NCI-H524 (cell line): ENCODE results near the gene CABP4.
"Not testable (repeated sequence)": the region's sequence is repeated elsewhere in the genome, so short reads cannot be mapped to it uniquely, and the experiment has no call there.

Source experiments
- DNase-seq, 2 experiments: peaks; one replicate each; lab custom pipeline; 2025; lab: John Stamatoyannopoulos, UW

CABP4 gene

DNA sequence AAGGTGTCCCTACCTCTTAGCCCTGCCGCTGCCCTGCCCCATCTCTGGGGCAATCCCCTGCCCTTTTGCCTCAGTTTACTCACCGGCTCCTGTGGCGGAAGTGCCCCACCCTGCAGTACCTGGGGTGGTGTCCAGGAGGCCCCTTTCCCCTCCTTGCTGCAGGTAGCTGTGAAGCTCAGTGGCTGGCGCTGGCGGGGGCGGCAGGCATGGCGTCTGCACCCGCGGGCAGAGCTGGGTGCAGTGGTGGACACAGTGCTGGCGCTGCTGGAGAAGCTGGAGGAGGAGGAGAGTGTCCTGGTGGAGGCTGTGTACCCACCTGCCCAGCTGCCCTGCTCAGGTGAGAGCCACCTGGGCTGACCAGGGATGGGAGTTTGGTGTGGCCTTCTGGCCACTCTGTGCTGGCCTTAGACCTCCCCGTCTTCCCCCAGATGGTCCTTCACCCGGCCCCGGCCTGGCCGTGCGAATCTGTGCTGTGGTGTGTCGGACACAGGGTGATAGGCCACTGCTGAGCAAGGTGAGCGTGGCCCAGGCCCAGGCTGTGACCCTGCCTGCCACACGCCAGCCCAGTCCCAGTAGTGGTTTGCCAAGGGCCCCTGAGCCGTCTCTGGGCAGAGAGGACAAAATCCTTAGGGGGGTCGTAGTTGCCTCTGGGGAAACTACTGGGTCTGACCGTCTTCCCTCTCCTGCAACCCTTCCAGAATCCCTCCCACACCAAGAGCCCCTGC is 35.7 kb upstream of the CABP4 start:
- no peak for DNase-seq

DNA sequence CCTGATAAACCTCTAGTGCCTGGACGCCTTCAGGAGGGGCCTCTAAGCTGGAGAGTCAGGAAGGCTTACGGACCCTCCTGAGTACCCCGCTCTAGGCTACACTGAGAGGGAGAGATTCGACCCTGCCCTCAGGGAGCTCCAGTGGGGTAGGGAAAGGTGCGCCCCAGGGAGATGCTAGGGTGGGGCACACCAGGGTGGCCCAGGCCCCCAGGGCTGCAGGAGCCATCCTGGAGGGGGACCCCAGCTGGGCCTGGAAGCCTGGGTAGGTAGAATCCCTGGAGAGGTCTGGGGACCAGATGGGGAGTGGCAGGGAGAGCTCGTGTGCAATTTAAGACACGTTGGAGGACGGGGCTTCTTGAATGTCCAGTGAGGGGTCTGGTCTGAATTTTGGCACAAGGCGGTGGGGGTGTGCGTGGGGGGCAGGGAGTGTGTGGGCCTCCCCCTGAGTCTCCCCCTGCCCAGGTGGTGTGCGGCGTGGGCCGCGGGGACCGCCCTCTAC is 35.0 kb upstream of the CABP4 start:
- DNase-seq = peak in 1 of 2 experiments; percentile 50

DNA sequence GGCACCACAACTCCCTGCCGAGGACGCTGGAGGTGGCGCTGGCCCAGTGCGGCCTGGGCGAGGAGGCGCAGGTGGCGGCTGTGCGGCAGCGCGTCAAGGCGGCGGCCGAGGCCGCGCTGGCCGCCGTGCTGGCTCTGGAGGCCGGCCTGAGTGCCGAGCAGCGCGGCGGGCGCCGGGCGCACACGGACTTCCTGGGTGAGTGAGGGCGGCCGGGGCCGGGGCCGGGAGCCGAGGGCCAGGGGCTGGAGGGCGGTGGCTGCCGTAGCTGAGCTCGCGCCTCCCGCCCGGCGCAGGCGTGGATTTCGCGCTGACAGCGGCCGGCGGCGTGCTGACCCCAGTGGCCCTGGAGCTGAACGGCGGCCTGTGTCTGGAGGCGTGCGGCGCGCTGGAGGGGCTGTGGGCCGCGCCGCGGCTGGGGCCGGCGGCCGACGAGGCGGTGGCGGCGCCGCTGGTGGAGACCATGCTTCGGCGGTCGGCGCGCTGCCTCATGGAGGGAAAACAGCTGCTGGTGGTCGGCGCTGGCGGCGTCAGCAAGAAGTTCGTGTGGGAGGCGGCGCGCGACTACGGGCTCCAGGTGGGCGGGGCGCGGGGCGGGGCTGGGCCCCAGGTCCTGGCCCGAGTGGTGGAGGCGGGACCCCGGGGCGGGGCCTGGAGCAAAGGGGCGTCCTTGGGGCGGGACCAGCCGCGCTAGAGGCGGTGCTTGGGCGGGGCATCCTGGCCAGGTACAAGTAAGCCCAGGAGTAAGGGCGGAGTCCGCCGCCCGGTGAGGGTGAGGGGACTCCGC is 34.3 kb upstream of the CABP4 start:
- peak; percentile 83 for DNase-seq

DNA sequence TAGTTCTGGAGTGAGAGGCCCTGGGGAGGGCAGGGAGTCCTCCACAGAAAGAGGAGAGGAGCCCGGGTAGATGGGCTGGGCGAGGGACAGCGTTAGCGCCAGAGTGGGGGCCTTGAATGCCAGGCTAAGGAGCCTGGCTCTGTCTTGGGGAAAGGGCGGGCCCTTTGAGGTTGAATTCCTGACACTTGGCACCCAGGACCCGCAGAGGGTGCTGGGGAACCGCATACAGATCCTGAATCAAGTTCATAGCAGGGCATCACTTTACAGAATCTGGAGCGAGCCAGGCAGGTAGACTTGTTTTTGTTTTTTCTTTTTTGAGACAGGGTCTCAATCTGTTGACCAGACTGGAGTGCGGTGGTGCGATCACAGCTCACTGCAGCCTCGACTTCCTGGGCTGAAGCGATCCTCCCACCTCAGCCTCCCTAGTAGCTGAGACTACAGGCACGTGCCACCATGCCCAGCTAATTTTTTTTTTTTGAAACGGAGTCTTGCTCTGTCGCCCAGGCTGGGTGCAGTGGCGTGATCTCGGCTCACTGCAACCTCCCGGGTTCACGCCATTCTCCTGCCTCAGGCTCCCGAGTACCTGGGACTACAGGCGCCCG is 33.6 kb upstream of the CABP4 start:
- no peak for DNase-seq

DNA sequence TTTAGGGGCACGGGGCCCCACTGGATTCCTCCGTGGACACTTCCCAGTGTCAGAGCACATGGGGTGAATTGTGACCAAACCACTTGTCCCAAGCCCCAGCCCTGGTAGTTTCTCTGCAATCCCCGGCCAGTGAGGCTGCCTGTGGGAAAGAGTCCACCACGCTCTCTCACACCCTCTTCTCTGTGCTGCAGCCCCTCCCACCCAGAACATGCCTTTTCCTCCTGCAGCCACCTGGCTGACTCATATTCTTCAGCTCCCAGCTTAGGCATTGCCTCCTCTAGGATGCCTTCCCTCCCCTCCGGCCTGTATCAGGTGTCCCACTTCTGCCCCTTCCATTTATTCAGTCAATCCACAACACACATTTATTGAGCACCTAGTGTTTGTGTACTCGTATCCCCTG is 32.3 kb upstream of the CABP4 start:
- DNase-seq = peak in 1 of 2 experiments; percentile 21

DNA sequence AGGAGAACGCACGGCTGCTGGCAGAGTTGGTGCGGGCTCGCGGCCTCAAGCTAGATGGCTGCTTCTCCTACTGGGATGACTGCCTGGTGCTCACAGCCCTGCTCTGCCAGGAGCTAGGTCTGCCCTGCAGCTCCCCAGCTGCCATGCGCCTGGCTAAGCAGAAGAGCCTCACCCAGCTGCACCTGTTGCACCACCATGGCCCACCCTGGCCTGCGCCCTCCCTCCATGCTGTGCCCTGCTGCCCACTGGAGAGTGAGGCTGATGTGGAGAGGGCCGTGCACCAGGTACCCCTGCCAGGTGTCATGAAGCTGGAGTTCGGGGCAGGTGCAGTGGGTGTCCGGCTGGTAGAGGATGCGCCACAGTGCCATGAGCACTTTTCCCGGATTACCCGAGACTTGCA is 31.7 kb upstream of the CABP4 start:
- DNase-seq = no peak

DNA sequence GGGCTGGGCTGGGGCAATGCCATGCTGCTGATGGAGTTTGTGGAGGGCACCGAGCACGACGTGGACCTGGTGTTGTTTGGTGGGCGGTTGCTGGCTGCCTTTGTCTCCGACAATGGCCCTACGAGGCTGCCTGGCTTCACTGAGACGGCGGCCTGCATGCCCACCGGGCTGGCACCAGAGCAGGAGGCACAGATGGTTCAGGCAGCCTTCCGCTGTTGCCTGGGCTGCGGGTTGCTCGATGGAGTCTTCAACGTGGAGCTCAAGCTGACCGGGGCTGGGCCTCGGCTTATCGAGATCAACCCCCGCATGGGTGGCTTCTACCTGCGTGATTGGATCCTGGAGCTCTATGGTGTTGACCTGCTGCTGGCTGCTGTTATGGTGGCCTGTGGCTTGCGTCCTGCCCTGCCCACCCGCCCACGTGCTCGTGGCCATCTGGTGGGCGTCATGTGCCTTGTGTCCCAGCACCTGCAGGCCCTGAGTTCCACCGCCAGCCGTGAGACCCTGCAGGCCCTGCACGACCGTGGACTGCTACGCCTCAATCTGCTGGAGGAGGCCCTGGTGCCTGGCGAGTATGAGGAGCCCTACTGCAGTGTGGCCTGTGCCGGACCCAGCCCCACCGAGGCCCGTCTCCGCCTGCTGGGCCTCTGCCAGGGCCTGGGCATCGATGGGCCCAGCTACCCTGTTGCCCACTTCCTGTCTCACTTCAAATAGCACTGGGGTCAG is 31.1 kb upstream of the CABP4 start:
- DNase-seq = no peak

DNA sequence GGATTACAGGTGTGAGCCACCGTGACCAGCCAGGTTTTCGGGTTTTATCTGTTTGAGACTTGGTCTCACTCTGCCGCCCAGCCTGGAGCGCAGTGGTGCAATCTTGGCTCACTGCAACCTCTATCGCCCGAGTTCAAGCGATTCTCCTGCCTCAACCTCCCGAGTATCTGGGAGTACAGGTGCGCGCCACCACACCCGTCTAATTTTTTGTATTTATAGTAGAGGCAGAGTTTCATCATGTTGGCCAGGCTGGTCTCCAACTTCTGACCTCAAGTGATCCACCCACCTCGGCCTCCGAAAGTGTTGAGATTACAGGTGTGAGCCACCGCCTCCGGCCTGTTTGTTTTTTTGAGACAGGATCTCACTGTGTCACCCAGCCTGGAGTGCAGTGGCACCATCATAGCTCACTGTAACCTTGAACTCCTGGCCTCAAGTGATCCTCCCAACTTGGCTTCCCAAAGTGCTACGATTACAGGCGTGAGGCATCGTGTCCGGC is 27.7 kb upstream of the CABP4 start:
- not testable (repeated sequence) for DNase-seq

DNA sequence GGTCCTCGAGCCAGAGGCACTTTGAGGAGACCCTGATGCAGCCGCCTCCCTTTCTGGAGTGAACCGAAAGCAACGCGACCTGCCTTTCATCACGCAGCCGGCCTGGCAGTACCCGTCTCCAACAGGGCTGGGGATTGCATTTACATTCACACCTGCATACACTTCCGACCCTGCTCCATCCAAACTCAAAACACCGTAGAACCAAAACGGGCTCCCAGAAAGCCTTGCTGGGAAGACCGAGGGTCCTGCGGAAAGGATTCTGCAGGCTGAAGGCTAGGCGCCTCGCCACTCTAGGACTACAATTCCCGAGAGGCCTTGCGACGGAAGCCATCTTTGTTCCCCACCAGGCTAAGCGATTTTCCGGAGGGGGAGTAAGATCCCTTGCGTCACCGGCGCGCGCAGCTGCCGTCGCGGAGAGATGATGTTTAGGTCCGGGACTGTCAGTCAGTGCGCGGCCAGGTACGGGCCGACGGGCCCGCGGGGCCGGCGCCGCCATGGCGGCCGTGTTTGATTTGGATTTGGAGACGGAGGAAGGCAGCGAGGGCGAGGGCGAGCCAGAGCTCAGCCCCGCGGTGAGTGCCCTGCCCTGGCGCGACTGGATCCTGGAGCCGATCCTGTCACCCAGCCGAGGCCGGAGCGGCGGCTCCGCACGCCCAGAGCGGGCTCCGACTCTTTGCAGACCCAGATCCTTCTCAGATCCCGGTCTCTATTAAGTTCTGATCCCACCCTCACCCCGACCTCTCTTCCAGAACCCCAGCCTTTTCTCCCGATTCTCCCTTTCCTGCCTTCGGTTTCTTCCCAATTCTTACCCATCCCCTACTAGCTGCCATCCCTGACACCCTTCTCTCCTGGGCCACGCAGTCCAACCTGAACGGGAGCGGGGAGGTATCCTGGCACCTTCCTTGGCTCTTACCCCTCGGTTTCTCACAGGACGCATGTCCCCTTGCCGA is 26.8 kb upstream of the CABP4 start, which contains the start of gene RPS6KB2:
RPS6KB2 (plus strand) TSS at position 443 of the 950 bp plus-strand sequence; CDS start at position 495, 52 bp downstream.
- DNase-seq = peak; percentile 90 to 97

DNA sequence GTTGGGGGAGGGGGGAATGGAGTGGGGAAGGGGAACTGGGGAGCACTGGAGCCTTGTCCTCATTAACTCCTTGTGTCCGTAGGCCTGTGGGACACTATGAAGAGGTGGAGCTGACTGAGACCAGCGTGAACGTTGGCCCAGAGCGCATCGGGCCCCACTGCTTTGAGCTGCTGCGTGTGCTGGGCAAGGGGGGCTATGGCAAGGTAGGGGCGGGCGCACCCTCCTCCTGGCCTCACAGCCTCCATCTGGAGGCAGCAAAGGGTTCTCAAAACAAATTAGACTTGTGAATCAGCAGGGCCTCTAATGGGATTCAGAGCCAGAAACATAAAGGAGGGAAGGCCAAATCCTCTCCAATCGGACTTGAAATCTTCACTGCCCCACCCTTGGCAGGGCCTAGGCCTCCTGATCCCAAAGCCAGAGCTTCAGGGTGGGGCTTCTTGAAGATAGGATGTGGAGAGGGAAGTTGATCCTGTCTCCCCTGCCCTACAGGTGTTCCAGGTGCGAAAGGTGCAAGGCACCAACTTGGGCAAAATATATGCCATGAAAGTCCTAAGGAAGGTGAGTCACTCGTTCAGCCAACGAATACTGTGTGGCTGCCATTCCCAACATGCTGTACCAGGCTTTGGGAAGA is 26.0 kb upstream of the CABP4 start:
- no peak for DNase-seq

DNA sequence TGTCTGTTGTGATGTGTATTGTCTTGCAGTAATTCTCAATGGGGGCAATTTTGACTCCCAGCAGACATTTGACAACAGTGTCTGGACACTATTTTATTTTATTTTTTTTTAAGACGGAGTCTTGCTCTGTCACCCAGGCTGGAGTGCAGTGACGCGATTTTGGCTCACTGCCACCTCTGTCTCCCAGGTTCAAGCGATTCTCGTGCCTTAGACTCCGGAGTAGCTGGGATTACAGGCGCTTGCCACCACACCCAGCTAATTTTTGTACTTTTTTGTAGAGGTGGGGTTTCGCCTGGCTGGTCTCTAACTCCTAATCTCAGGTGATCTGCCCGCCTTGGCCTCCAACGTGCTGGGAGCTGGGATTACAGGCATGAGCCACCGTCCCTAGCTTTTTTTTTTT is 25.4 kb upstream of the CABP4 start:
- DNase-seq = no peak

DNA sequence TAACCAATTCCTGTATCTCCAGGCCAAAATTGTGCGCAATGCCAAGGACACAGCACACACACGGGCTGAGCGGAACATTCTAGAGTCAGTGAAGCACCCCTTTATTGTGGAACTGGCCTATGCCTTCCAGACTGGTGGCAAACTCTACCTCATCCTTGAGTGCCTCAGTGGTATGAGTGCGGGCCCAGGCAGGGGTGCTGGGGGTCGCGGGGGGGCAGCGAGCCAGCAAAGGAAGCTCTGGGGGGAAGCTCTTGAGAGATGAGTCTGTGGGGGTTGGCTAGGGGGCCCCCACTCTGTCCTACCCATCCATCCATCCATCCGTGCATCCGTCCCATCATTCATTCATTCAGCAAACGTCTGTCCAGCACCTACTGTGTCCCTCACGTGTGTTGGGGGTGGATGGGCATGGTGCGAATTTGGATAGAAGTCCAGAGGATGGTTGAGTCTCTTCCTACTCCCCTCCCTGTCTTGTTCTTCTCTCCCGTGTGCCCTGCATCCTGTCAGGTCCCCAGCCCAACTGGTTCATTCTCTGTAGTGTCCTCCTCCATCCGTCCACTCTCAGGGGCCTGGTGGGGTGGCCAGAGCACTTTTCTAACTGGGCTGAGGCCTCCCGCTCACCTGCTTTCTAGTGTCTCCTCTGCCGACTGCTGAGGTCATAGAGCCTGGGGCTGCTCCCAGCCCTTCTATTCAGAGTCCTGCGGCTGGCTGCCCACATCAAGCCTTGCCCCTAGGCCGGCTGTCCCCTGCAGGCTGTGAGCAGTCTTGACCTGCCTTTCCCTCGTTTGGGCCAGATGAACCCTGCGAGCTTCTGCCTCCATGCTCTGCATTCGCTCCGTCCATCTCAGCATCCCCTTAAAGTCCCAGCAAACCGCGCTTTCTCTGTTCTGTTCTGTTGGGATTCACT is 23.6 kb upstream of the CABP4 start:
- DNase-seq = no peak

DNA sequence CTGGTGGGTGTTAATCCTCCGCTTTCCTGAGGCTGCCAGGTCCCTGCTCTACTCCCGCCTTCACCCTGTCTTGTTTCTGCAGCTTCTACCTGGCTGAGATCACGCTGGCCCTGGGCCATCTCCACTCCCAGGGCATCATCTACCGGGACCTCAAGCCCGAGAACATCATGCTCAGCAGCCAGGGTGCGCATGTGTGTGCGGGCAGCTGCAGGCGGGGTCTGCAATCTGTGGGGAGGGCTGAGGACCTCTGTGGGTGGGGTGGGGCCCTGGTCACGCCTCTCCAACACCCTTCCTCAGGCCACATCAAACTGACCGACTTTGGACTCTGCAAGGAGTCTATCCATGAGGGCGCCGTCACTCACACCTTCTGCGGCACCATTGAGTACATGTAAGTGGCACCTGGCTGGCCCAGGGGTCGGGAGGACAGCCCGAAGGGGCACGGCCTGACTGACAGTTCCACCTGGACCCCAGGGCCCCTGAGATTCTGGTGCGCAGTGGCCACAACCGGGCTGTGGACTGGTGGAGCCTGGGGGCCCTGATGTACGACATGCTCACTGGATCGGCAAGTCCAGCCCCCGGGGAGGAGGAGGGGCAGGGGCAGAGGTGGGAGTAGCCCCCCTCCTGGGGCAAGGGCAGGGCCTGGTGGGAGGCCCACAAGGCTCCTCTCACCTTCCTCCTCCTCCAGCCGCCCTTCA is 22.4 kb upstream of the CABP4 start:
- DNase-seq = no peak

DNA sequence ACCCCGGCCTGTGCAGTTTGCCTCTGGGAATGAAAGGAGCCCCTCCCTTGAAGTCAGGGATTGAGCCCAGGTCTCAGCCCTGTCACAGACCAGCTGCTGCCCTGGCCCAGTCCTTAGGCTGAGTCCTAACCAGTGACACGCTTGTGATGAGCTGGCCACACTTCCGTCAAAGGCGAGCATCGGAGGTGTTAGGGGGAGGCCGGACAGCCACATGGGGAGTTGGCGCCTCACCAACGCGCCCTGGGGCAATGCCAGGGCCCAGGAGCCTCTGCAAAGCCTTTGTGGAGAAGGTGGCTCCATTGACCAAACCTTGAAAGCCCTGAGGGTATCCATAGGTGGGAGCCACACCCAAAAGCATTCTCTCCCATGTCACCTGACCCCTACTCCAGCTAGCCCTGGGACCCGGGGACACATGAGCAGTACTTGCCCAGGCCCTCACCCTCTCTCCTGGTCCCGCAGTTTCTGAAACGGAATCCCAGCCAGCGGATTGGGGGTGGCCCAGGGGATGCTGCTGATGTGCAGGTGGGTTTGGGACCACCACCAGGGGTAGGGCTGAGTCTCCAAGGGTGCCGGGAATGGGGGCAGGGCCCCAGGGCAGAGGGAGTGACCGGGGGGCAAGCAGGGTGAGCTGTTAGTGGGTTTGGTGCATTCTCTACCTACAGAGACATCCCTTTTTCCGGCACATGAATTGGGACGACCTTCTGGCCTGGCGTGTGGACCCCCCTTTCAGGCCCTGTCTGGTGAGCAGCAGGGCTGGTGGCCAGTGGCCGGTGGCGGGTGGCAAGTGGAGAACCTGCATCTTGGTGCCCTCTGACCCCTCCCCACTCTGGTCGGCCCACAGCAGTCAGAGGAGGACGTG is 21.4 kb upstream of the CABP4 start:
- no peak for DNase-seq

DNA sequence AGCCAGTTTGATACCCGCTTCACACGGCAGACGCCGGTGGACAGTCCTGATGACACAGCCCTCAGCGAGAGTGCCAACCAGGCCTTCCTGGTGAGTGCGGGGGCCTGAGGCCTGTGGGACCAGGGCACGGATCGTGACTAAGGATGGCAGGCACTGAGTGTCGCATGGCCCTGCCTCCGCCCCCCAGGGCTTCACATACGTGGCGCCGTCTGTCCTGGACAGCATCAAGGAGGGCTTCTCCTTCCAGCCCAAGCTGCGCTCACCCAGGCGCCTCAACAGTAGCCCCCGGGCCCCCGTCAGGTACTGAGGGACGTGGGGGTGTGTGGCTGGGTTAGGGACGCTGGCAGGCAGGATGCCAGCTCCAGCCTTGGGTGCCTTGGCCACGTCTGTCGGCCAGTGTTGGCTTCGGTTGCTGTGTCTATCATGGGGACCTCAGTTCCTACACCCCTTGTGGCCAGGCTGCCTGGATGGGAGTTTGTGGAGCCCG is 20.7 kb upstream of the CABP4 start:
- no peak for DNase-seq

DNA sequence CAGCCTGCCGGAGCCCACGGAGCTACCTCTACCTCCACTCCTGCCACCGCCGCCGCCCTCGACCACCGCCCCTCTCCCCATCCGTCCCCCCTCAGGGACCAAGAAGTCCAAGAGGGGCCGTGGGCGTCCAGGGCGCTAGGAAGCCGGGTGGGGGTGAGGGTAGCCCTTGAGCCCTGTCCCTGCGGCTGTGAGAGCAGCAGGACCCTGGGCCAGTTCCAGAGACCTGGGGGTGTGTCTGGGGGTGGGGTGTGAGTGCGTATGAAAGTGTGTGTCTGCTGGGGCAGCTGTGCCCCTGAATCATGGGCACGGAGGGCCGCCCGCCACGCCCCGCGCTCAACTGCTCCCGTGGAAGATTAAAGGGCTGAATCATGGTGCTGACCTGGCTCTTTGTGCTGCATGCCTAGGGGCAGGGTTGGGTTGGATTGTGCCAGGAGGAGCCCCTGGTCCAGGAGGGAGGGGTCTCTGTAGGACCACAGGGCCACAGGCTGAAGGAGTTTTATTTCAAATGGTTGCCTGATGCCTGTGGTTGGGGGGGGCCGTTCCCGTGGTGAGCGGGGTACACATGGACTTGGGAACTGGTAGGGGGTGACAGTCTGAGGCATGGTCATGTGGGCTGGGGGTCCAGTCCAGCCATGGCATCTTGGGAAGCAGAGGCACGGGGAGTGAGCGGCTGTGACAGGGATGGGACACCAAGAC is 20.0 kb upstream of the CABP4 start:
- no peak for DNase-seq
